H1 (cell line): ENCODE results near the gene HDAC8. TPM values are rescaled to one million over a fixed set of nuclear protein-coding genes. Genes with fewer than 3 reads are reported as not detected.

Experiments
- BACH1 ChIP-seq: IDR thresholded peaks from 2 replicates; pipeline ENCODE4 v1.6.1; 2012; ENCODE audit warnings: low read length, improper control_type of control experiment
- CHD7 ChIP-seq: fragments of 300-600 bp; sonication (generic); IDR thresholded peaks from 2 replicates; pipeline ENCODE4 v1.7.1; 2012; ENCODE audit warnings: low read length, moderate library complexity, mild to moderate bottlenecking, inconsistent platforms; ENCODE audit not compliant: insufficient replicate concordance
- CREB1 ChIP-seq: IDR thresholded peaks from 2 replicates; pipeline ENCODE4 v1.6.1; 2012; ENCODE audit warnings: inconsistent platforms
- FOSL1 ChIP-seq: IDR thresholded peaks from 2 replicates; pipeline ENCODE4 v1.6.1; 2011; ENCODE audit warnings: mild to moderate bottlenecking, low read depth, low read length, moderate library complexity; ENCODE audit not compliant: insufficient read depth
- GTF2F1 ChIP-seq: IDR thresholded peaks from 2 replicates; pipeline ENCODE4 v1.6.1; 2012; ENCODE audit warnings: low read depth, low read length, improper control_type of control experiment, borderline replicate concordance
- KDM5A ChIP-seq: fragments of 200-600 bp; IDR thresholded peaks from 2 replicates; pipeline ENCODE4 v1.7.1; 2012; ENCODE audit warnings: mild to moderate bottlenecking, low read length, inconsistent platforms, mixed read lengths
- POLR2A ChIP-seq, 2 experiments: IDR thresholded peaks; 1 replicate in 1 of 2; 2 replicates in 1 of 2; pipeline ENCODE4 v1.6.1; 2011; ENCODE audit warnings: low read depth in 2 of 2, low read length in 2 of 2, mild to moderate bottlenecking in 2 of 2; ENCODE audit errors: control extremely low read depth in 1 of 2
- SP1 ChIP-seq: IDR thresholded peaks from 2 replicates; pipeline ENCODE4 v1.6.1; 2011; ENCODE audit warnings: low read depth, low read length
- TBP ChIP-seq: IDR thresholded peaks from 2 replicates; pipeline ENCODE4 v1.6.1; 2011; ENCODE audit warnings: low read depth, low read length, improper control_type of control experiment
- polyA plus RNA-seq, 7 experiments: library from polyadenylated mRNA; depleted of rRNA in 3 of 7; stranded (reverse) in 5 of 7; unstranded in 2 of 7; fragments of >200 nt in 5 of 7; fragments of 200-250 nt in 2 of 7; gene quantifications; 1 replicate in 5 of 7; 2 replicates in 1 of 7; 4 replicates in 1 of 7; pipeline versions ENCODE4 v1.2.1 to v1.2.3, GENCODE V29; 2011 to 2013; ENCODE audit warnings: missing spikeins in 2 of 7, mixed read lengths in 2 of 7
- total RNA-seq: library from RNA; stranded (reverse); fragmentation: NEBNext Ultra II Directional; extraction: Animal tissue kit (Norgen Biotek cat#: 25700); gene quantifications from 2 replicates; pipeline ENCODE4 v1.2.1, GENCODE V29; 2021
- TF ChIP-seq, protein P1 (sequence below): IDR thresholded peaks from 2 replicates; pipeline ENCODE4 v1.6.1; 2011; ENCODE audit warnings: low read length, improper control_type of control experiment
- TF ChIP-seq, protein P2 (sequence below): IDR thresholded peaks from 2 replicates; pipeline ENCODE4 v1.6.1; 2012; ENCODE audit warnings: inconsistent platforms

HDAC8 gene
- total and polyA plus RNA-seq, 2 of the 8 experiments (the other 6 are each of a cell fraction or from before 2014, with no cell fraction given) = 9.7 to 20.3 TPM

DNA sequence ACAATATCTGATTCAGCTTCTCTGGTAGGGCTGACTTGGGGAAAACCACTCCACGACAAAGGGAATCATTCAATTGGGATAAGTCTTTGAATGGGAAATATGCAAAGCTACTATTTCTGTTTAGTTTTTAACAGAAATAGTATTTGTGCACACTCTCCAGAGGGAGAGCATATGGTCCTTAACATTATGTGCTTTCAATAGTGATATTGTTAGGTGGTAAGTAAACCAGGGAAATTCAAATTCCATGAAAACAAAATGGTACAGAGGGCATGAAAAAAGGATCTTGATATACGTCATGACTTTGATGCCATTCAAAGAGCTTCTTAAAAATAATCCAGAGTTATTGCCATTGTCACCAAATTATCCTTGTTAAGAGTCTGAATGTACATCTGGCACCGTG lies 219.9 kb downstream of the HDAC8 start (continued):
- TF ChIP-seq CHD7 = no peak
- TF ChIP-seq FOSL1 = no peak
- no peak for TF ChIP-seq CREB1
- TF ChIP-seq, protein P1, sequence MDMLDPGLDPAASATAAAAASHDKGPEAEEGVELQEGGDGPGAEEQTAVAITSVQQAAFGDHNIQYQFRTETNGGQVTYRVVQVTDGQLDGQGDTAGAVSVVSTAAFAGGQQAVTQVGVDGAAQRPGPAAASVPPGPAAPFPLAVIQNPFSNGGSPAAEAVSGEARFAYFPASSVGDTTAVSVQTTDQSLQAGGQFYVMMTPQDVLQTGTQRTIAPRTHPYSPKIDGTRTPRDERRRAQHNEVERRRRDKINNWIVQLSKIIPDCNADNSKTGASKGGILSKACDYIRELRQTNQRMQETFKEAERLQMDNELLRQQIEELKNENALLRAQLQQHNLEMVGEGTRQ = no peak
- TF ChIP-seq TBP = no peak
- no peak for TF ChIP-seq BACH1
- TF ChIP-seq POLR2A (IDR thresholded peaks at IDR 0.05; ENCODE audit: control extremely low read depth in 1 of 2, low read depth in 2 of 2, low read length in 2 of 2) = no peak
- no peak for TF ChIP-seq SP1
- no peak for TF ChIP-seq GTF2F1
- TF ChIP-seq, protein P2, sequence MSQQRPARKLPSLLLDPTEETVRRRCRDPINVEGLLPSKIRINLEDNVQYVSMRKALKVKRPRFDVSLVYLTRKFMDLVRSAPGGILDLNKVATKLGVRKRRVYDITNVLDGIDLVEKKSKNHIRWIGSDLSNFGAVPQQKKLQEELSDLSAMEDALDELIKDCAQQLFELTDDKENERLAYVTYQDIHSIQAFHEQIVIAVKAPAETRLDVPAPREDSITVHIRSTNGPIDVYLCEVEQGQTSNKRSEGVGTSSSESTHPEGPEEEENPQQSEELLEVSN = no peak
- no peak for TF ChIP-seq KDM5A
